ENCODE results near the gene FAM111A.

The FAM111A gene

DNA sequence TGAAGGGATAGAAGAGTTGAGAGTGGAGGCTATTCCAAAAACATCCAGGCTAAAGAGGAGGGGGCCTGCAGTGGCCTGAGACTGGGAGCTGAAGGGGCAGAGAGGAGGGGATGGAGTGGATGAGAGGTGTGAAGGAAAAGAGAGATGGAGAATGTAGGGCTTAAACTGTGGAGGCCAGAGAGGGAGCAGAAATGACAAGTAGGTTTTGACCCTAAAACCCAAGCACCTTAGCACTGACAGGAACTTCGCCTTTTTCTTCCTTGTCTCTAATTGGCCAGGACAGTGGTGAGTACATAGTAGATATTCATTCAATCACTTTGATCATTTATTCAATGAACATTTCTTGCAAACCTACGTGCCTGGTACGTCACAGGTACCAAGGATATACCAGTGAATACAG lies 28.3 kb upstream of the FAM111A start:
- peaks cover 44% of the 10 kb centered on the region for H3K36me3 ChIP-seq (replicated peaks; ENCODE audit: insufficient read depth, low read length)
- TF ChIP-seq EZH2 (optimal IDR thresholded peaks at IDR 0.05; ENCODE audit: low read depth, low read length): no peak
- TF ChIP-seq, protein P1, sequence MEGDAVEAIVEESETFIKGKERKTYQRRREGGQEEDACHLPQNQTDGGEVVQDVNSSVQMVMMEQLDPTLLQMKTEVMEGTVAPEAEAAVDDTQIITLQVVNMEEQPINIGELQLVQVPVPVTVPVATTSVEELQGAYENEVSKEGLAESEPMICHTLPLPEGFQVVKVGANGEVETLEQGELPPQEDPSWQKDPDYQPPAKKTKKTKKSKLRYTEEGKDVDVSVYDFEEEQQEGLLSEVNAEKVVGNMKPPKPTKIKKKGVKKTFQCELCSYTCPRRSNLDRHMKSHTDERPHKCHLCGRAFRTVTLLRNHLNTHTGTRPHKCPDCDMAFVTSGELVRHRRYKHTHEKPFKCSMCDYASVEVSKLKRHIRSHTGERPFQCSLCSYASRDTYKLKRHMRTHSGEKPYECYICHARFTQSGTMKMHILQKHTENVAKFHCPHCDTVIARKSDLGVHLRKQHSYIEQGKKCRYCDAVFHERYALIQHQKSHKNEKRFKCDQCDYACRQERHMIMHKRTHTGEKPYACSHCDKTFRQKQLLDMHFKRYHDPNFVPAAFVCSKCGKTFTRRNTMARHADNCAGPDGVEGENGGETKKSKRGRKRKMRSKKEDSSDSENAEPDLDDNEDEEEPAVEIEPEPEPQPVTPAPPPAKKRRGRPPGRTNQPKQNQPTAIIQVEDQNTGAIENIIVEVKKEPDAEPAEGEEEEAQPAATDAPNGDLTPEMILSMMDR (IDR thresholded peaks at IDR 0.05; ENCODE audit: low read length): no peak
- no peak for TF ChIP-seq EZH2phosphoT487 (IDR thresholded peaks at IDR 0.05; ENCODE audit: low read length)

DNA sequence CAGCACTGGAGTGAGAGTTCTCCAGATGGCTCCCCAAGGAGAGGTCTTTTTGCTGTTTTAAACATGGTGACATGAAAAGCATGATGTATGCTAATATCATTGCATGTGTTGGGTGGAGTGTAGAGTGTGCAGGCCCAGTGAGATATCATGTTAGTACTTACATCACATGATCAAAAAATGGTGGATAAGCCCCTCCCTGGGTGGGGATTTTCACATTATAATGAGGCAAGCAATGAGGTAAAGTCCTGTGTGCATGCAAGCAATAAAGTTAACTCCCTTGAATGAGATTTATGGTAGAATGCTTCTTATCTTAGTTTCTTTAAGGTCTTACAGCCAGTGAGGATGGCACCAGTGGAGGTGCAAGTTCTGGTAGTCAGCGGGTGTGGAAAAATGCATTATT lies 27.1 kb upstream of the FAM111A start:
- peaks cover 3% of the 10 kb centered on the region; the same call in 1 of the 2 replicates for H3K4me1 ChIP-seq (ENCODE audit: low read length)
- no peak overlapping the region for H3K4me2 ChIP-seq (ENCODE audit: low read depth, low read length)
- 0 out of 2 replicates have a peak, but pooled peaks cover 3% of the 10 kb centered on the region for H3K9me3 ChIP-seq (replicated peaks; ENCODE audit: insufficient read depth, low read length)
- no peaks in the 10 kb centered on the region for H3K27me3 ChIP-seq (replicated peaks; ENCODE audit: insufficient read depth, low read length)
- no peak overlapping the region for H3K9ac ChIP-seq (ENCODE audit: low read length)
- TF ChIP-seq EZH2phosphoT487 (IDR thresholded peaks at IDR 0.05; ENCODE audit: low read length) (no peak), EZH2 (optimal IDR thresholded peaks at IDR 0.05; ENCODE audit: low read depth, low read length) (no peak)
- TF ChIP-seq, protein P1 (IDR thresholded peaks at IDR 0.05; ENCODE audit: low read length): no peak
- peaks cover 94% of the 10 kb centered on the region for H3K79me2 ChIP-seq (ENCODE audit: low read length)
- H3K36me3 ChIP-seq (replicated peaks; ENCODE audit: insufficient read depth, low read length): peaks cover 45% of the 10 kb centered on the region
- peaks cover 5% of the 10 kb centered on the region for H3F3A ChIP-seq (ENCODE audit: insufficient read depth, low read length)
- no peaks in the 10 kb centered on the region for H4K20me1 ChIP-seq (ENCODE audit: insufficient read depth, low read length)
- H3K27ac ChIP-seq (ENCODE audit: low read length): no peak overlapping the region
- H3K4me3 ChIP-seq (ENCODE audit: low read length): no peak overlapping the region
- no peak for DNase-seq
- no peaks in the 10 kb centered on the region for H3K9me2 ChIP-seq (replicated peaks; ENCODE audit: insufficient read depth, low read length)
- H2AFZ ChIP-seq (ENCODE audit: low read length): no peak overlapping the region

More for the DNA sequence above, 28.3 kb upstream of the FAM111A start:
- no peak overlapping the region for H3K4me3 ChIP-seq (ENCODE audit: low read length)
- H3K9ac ChIP-seq (ENCODE audit: low read length): no peak overlapping the region
- no peak for DNase-seq
- no peak overlapping the region for H2AFZ ChIP-seq (ENCODE audit: low read length)
- peaks cover 98% of the 10 kb centered on the region for H3K79me2 ChIP-seq (ENCODE audit: low read length)
- no peaks in the 10 kb centered on the region for H3K27me3 ChIP-seq (replicated peaks; ENCODE audit: insufficient read depth, low read length)
- H3K9me3 ChIP-seq (replicated peaks; ENCODE audit: insufficient read depth, low read length): 0 out of 2 replicates have a peak, but pooled peaks cover 3% of the 10 kb centered on the region
- H3K27ac ChIP-seq (ENCODE audit: low read length): no peak overlapping the region
- H3K4me2 ChIP-seq (ENCODE audit: low read depth, low read length): no peak overlapping the region
- H3K4me1 ChIP-seq (ENCODE audit: low read length): peaks cover 10% of the 10 kb centered on the region
- peaks cover 5% of the 10 kb centered on the region; the same call in 1 of the 2 replicates for H3F3A ChIP-seq (ENCODE audit: insufficient read depth, low read length)
- H3K9me2 ChIP-seq (replicated peaks; ENCODE audit: insufficient read depth, low read length): no peaks in the 10 kb centered on the region
- H4K20me1 ChIP-seq (ENCODE audit: insufficient read depth, low read length): no peaks in the 10 kb centered on the region

DNA sequence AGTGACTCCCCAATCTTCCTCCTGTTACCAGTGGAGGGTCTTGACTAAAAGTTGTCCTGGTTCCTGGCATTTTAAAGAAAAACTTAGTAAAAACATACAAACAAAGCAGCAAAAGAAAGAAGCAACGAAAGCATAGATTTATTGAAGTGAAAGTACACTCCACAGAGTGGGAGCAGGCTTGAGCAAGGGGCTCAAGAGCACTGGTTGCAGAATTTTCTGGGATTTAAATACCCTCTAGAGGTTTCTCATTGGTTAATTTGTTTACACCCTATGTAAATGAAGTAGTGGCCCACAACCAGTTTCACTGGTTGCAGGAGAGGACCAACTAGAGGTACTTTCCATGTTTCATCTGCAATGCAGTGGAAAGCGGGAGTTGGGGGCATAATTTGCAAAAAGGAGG lies 24.9 kb upstream of the FAM111A start:
- Histone ChIP-seq H2AFZ (ENCODE audit: low read length) (no peak overlapping the region), H3K36me3 (replicated peaks; ENCODE audit: insufficient read depth, low read length) (peaks cover 38% of the 10 kb centered on the region), H3K9me2 (replicated peaks; ENCODE audit: insufficient read depth, low read length) (no peaks in the 10 kb centered on the region), H3K4me2 (ENCODE audit: low read depth, low read length) (no peak overlapping the region), H4K20me1 (ENCODE audit: insufficient read depth, low read length) (no peaks in the 10 kb centered on the region), H3K9ac (ENCODE audit: low read length) (no peak overlapping the region), H3K27me3 (replicated peaks; ENCODE audit: insufficient read depth, low read length) (no peaks in the 10 kb centered on the region), H3K4me1 (ENCODE audit: low read length) (no peaks in the 10 kb centered on the region), H3F3A (ENCODE audit: insufficient read depth, low read length) (peaks cover 12% of the 10 kb centered on the region), H3K79me2 (ENCODE audit: low read length) (peaks cover 75% of the 10 kb centered on the region), H3K4me3 (ENCODE audit: low read length) (no peak overlapping the region), H3K27ac (ENCODE audit: low read length) (no peak overlapping the region), H3K9me3 (replicated peaks; ENCODE audit: insufficient read depth, low read length) (0 out of 2 replicates have a peak, but pooled peaks cover 3% of the 10 kb centered on the region)
- TF ChIP-seq, protein P1 (IDR thresholded peaks at IDR 0.05; ENCODE audit: low read length): no peak
- TF ChIP-seq EZH2phosphoT487 (IDR thresholded peaks at IDR 0.05; ENCODE audit: low read length) (no peak), EZH2 (optimal IDR thresholded peaks at IDR 0.05; ENCODE audit: low read depth, low read length) (no peak)
- no peak for DNase-seq
